ENCODE data around the gene VMA21.

Gene VMA21, protein sequence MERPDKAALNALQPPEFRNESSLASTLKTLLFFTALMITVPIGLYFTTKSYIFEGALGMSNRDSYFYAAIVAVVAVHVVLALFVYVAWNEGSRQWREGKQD

DNA sequence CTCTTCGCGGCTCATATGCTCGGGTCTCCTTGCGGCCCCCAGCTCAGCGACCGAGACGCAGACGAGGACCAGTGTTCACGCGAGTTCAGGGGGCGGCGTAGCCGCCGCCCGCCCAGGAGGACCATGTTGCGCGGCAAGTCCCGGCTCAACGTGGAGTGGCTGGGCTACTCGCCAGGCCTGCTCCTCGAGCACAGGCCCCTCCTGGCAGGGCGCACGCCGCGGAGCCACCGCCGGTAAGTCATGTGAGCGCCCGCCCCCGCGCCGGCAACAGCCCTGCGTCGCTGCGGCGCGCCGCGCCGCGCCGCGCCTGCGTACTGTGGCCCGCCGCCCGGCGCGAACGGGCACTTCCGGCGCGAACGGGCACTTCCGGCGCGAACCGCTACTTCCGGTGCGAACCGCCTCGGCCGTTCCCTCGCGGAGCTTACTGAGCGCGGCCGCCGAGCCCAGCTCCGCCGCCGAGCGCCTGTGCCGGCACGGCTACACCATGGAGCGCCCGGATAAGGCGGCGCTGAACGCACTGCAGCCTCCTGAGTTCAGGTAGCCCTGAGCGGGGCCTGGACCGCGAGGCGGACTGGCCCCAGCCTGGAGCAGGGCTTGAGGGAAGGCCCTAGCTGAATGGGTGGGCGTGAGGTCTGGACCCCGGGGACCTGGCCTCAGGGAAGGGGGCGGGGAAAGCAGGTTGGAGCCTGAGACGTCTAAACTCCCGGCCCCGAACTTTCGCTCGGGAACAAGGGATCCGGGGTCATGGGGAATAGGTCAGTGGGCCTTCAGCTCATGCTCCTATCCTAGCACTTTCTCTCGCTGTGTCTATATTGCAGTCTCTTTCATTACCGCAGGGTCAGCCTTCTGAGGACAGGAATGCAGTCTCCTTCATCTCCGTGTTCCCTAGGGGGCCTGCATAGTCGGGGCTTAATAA, at the start of gene VMA21:
Gene VMA21 (plus strand): TSS at position 382 of the 916 bp plus-strand sequence. CDS start 103 bp downstream, at position 485.
- peak; percentile 61 to 72 (median 66) for DNase-seq (ENCODE audit: low read depth in 3 of 3)

DNA sequence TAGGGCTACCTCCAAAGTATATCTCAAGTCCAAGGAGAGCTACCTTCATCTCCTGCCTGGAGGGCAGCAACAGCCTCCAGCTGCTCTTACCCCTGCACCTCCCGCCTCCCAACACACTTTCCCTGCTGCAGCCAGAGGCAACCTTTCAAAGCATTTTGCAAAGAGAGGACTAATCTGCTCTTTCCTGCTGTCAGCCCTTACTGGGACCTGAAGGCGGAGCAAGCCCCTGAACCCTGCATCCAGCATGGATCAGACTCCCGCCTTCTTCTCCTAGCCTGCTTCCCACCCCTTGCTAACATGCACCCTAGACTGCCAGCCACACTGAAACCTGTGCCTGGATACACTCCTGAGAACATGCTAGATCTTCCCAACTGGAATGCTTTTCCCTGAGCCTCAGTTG, 37.7 kb upstream of the VMA21 start:
- no peak for DNase-seq (ENCODE audit: low read depth in 3 of 3)

DNA sequence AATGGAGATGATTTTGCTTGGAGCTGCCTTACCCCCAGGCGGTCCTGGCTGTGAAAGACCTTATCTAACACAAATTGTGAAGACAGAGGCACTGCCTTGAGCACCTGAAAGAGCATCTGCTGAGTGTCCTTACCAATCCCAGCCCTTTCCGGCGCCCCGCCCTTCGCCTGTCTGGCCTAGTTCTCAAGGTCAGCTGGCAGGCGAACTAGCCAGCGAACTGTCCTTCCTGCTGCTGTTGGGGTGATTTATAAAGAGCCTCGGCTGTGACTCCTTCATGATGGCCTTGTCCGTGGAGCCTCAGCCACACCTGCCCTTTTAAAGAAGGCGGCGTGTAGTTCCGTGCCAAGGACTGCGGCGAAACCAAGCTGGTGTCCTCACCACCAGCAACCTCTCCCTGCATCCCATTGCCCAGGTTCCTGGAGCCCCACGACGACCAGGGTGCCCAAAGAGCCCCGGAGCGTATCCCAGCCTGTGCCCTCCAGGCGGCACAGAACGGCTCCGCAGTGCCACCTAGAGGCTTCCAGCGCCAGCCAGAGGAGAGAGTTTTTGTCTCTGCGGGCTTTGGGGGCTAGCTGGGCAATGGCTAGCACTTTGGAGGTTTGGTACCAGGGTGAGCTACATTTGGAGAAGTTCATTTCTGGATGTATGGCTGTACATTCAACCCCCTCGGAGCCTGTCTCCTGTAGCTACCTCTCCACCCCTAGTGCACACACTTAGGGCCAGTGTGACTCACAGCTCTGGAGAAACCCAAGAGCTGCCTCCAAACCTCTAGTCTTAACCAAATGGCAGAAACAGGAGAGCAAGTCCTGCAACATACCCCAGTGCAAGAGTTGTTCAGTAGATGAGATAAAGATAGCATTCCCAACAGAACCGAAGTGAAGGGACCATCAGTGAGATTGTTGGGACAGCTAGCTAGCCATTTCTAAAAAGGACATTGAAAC, 36.8 kb upstream of the VMA21 start:
- peak in 1 of 3 donors; percentile 38 for DNase-seq (ENCODE audit: low read depth in 3 of 3)

- DNase-seq (ENCODE audit: low read depth in 3 of 3): no peak
These were observed 33.7 kb upstream of the VMA21 start for GRCh38 chrX:151363316-151363715.

DNA sequence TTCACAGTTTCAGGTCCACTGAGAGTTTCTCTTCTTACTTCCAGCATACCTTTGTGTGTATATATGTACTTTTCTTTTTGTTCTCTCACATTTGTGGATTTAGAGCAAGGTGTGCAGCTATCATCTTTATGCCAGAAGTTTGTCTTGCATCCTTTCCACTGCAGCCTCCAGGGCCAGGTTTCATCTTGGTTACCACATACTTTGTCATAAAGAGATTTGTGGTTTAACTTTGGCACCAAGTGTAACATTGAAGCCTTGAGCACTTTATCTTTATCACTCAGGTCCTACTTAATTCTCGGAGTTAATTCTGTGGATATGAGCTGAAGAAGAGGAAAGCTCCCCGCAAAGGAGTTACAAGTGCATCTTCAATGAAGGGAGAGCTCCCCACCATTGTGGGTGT, 31.4 kb upstream of the VMA21 start:
- no peak for DNase-seq (ENCODE audit: low read depth in 3 of 3)

- DNase-seq (ENCODE audit: low read depth in 3 of 3): peak in 1 of 3 donors; percentile 6
These were observed 26.1 kb upstream of the VMA21 start for GRCh38 chrX:151370906-151371305.

DNA sequence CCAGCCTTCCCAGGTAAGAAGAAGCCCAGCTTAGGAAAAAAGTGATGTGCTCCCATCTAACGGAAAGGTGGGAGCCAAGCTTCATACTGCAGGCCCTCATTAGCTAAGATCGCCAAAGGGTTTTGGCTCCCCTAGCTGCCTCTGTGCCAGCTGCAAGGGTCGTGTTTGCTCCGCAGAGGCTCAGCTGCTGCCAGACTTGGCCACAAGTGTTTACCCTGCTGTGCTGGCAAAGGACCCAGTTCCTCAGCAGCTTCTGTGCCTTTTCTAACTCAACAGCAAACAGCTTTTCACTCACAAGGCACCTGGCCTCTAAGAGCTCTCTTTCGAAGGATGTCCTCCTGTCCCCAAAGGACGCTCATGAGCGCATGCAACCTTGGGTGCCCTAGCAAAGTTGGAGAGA, 12.2 kb upstream of the VMA21 start:
- DNase-seq (ENCODE audit: low read depth in 3 of 3): no peak

- DNase-seq (ENCODE audit: low read depth in 3 of 3): no peak
These were observed 10.1 kb upstream of the VMA21 start for GRCh38 chrX:151386838-151387459.

- DNase-seq (ENCODE audit: low read depth in 3 of 3): no peak
These were observed 5.3 kb upstream of the VMA21 start for GRCh38 chrX:151391722-151392121.

DNA sequence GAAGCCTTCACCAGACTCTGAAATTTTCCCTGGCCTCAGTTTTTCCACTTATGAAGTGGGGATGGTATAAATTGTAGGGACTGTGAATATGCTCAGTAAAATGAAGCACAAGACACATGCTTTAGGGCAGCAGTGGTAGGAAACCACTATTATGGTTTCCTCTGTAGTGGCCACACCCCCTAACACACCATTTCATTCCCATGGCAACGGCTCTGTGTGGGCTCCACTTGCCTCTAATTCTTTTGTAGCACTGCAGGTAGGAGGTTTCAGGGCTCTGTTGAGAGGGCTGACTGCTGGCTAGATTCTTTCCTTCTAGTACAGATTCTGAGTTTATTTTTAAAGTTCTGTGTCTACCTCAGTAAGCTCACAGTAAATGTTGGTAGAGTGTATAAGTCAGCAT, 3.5 kb upstream of the VMA21 start:
- peak; percentile 3 to 15 (median 9) for DNase-seq (ENCODE audit: low read depth in 3 of 3)

DNA sequence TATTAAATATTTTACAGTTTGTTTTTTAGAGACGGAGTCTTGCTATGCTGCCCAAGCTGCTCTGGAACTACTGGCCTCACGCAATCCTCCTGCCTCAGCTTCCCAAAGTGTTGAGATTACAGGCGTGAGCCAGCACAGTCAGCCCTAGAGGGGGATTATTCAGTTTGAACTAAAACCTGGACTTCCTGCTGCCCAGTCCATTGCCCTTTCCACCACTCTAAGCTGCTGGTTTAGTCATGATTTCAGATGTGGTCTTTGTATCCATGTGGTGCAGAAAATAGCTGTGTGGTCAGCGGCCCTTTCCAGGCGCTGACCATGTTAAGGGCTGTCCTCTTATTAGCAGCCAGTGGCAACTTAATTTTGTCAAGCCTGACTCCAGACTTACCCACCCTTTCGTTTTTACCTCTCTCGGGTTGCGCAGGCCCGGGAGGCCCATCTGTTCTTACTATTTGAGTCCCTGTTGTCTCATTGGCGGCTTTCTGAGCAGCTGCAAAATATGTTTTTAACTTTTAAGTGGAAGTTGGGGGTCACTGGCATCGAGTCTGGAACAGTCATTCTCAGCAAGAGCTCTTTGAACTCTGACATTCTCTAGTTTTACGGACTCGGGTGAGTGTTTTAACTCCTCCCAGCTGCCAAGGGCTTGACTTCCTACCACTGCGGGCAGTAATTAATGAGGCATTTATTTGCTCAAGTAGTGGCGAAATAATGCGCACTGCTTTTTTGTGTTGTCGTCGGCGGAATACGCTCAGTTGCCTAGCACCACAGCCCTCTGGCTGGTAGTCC, 773 bp upstream of the VMA21 start:
- DNase-seq (ENCODE audit: low read depth in 3 of 3): peak in 2 of 3 donors; percentile 11 to 18

DNA sequence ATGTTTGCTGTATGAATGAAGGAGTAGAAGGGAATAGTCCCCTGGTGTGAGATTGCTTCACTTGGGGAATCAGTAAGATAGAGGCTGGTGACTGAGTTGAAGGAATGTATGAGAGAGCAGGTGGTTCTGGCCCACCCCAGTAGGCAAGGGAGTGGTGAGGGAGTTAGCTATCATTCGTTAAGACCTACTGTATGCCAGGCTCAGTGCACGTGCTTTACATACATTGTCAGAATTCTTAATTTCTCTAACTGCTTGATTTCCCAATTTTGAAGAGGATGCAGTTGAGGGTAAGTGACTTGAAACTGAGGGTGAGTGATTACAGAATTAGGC, 700 bp downstream of the VMA21 start:
- DNase-seq (ENCODE audit: low read depth in 3 of 3): no peak

- DNase-seq (ENCODE audit: low read depth in 3 of 3): no peak
These were observed 1.3 kb downstream of the VMA21 start for GRCh38 chrX:151398346-151398745.

DNA sequence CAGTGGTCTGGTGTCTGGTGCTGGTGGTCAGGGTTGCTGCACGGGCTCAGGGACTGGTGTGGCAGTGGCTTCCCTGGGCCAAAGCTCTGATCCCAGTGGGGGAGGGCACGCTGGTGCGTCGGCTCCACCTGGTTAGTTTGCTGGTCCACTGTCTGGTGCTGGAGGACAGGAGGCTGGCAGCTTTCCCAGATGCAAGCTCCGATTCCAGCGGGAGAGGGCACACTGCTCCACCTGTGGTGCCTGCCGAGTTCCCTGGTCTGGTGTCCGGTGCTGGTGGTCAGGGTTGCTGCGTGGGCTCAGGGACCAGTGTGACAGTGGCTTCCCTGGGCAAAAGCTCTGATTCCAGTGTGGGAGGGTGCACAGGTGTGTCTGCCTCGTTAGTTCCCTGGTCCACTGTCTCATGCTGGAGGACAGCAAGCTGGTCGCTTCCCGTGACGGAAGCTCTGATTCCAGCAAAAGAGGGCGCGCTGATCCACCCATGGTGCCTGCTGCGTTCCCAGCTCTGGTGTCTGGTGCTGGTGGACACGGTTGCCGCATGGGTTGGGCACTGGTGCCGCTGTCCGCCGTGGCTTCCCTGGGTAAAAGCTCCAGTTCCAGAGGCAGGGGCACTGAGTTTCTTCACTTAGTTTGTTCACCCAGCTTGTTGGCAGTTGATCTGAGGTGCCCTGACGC, 5.8 kb downstream of the VMA21 start:
- no peak for DNase-seq (ENCODE audit: low read depth in 3 of 3)

- no peak for DNase-seq (ENCODE audit: low read depth in 3 of 3)
These were observed 19.6 kb downstream of the VMA21 start for GRCh38 chrX:151416579-151416978.

DNA sequence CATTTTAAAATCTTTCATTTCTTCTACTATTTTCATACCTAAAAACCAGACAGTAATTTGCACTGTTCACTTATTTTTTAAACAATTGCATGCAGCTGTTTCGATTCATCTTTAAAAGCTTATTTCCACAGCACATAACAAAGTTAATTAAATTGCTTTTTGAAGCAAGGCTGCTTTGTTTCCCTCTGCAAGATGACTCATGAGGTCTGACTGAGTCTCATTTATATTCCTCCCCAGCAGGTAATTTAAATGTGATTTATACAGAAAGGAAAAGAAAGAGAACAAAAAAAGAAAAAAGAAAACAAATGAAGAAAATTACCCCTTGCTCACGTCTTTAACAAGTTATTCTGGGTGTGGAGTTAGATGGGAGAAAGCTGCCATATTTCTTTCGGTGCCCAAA, 22.8 kb downstream of the VMA21 start:
- DNase-seq (ENCODE audit: low read depth in 3 of 3): no peak

DNA sequence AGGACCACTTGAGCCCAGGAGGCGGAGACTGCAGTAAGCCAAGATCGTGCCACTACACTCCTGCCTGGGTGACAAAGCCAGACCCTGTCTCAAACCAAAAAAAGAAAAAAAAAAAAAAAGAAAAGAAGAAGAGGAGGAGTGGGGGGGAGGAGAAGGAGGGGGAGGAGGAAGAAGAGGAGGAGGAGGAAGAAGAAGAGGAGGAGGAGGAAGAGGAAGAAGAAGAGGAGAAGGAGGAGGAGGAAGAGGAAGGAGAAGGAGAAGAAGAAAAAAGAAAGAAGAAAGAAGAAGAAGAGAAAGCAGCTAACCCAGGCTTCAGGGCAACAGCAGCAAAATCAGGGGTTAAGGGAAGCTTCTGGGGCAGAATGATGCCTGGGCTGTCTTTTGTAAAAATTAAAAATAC, 27.5 kb downstream of the VMA21 start:
- DNase-seq (ENCODE audit: low read depth in 3 of 3): no peak

- no peak for DNase-seq (ENCODE audit: low read depth in 3 of 3)
These were observed 51.5 kb downstream of the VMA21 start for GRCh38 chrX:151448509-151448908.

- no peak for DNase-seq (ENCODE audit: low read depth in 3 of 3)
These were observed 61.8 kb downstream of the VMA21 start for GRCh38 chrX:151458824-151459223.
